Measurements from ENCODE around the gene LAMA3. TPM values are rescaled to one million over a fixed set of nuclear protein-coding genes. Genes with fewer than 3 reads are reported as not detected.

The LAMA3 gene
- total and polyA plus RNA-seq, 2 of the 13 experiments (the other 11 are each of a cell fraction or from before 2014, with no cell fraction given): 0.45 to 2.2 TPM

DNA sequence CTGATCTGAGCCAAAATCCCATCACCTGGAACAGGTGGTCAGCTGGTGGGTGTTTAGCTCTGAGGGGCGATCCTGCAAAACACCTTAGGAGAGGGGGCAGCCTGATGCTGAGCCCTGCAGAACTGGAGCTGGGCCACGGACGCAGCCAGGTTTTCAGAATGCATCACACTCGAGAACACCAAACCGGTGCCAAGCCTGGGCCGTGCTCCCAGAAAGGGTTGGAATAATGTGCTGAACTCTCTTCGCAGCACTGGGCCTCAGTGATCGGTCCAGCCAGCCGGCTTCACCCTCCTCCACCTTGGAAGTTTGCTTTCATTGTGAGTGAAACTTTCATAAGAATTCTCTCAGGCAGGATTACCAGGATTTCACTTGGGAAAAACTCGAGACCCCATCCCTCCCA lies 268.8 kb downstream of the LAMA3 start:
- FAIRE-seq: no peak
- H3K79me2 ChIP-seq (ENCODE audit: insufficient read depth, low read length): no peaks in the 10 kb centered on the region
- no peak overlapping the region for H3K4me3 ChIP-seq (replicated peaks in 1 of 3; ENCODE audit: insufficient read depth in 1 of 3, low read depth in 2 of 3, low read length in 3 of 3)
- H3K4me2 ChIP-seq (ENCODE audit: low read depth, low read length): no peak overlapping the region
- H3K9me3 ChIP-seq (ENCODE audit: low read length): no peaks in the 10 kb centered on the region
- CTCF ChIA-PET (ENCODE audit: low intra/inter-chr PET ratio, low total read pairs): no interaction called here
- no peaks in the 10 kb centered on the region for H3K36me3 ChIP-seq (replicated peaks in 1 of 2; ENCODE audit: control insufficient read depth in 1 of 2, insufficient read depth in 2 of 2, low read length in 2 of 2)
- no peaks in the 10 kb centered on the region for H3K27me3 ChIP-seq (ENCODE audit: control insufficient read depth in 1 of 2, insufficient read depth in 2 of 2, low read length in 2 of 2)
- no peaks in the 10 kb centered on the region for H3K4me1 ChIP-seq (ENCODE audit: insufficient read depth, low read length)
- POLR2A ChIA-PET: no interaction called here
- no peak overlapping the region for H2AFZ ChIP-seq (ENCODE audit: low read length)
- 8% methylated on average over 2 of the region's 10 CpGs for WGBS (ENCODE audit: low lambda C conversion rate)
- in situ Hi-C loops (cut with HindIII; ENCODE audit: extremely low pct_ligation_motif_present, low pct_unique_long_range_greater_than_20kb) (no loop called here), intact Hi-C loops (cut with micrococcal nuclease; ENCODE audit: unreplicated experiment) (no loop called here)
- H4K20me1 ChIP-seq (ENCODE audit: insufficient read depth, low read length): no peaks in the 10 kb centered on the region
- DNase-seq (ENCODE audit: low spot score): no peak
- BruUV-seq (replicated peaks): no TSS peak
- no peak overlapping the region for H3K9ac ChIP-seq (ENCODE audit: insufficient read depth, low read depth, low read length)
- no peak overlapping the region for H3K27ac ChIP-seq (ENCODE audit: extremely low read length, insufficient read depth, low read length)
- ATAC-seq: no peak
- TF ChIP-seq ZNF333 (CRISPR knock-in tag; IDR thresholded peaks at IDR 0.05; ENCODE audit: borderline replicate concordance) (no peak), ZNF207 (IDR thresholded peaks at IDR 0.05; ENCODE audit: borderline replicate concordance) (no peak), NR1H2 (CRISPR knock-in tag; IDR thresholded peaks at IDR 0.05; ENCODE audit: borderline replicate concordance, low read depth) (no peak), ZMYM3 (CRISPR knock-in tag; IDR thresholded peaks at IDR 0.05) (no peak), TCF7L2 (IDR thresholded peaks at IDR 0.05; ENCODE audit: low read depth, low read length) (no peak), EEA1 (CRISPR knock-in tag; IDR thresholded peaks at IDR 0.05; ENCODE audit: borderline replicate concordance) (no peak), FOXK2 (IDR thresholded peaks at IDR 0.05) (no peak), STAT5B (CRISPR knock-in tag; IDR thresholded peaks at IDR 0.05) (no peak), ZBTB38 (CRISPR knock-in tag; IDR thresholded peaks at IDR 0.05) (no peak), BRCA1 (CRISPR knock-in tag; IDR thresholded peaks at IDR 0.05) (no peak), MIER2 (CRISPR knock-in tag; IDR thresholded peaks at IDR 0.05) (no peak)
- TF ChIP-seq, protein P1, sequence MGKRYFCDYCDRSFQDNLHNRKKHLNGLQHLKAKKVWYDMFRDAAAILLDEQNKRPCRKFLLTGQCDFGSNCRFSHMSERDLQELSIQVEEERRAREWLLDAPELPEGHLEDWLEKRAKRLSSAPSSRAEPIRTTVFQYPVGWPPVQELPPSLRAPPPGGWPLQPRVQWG (CRISPR knock-in tag; IDR thresholded peaks at IDR 0.05; ENCODE audit: borderline replicate concordance, low read depth): no peak
- TF ChIP-seq, protein P2, sequence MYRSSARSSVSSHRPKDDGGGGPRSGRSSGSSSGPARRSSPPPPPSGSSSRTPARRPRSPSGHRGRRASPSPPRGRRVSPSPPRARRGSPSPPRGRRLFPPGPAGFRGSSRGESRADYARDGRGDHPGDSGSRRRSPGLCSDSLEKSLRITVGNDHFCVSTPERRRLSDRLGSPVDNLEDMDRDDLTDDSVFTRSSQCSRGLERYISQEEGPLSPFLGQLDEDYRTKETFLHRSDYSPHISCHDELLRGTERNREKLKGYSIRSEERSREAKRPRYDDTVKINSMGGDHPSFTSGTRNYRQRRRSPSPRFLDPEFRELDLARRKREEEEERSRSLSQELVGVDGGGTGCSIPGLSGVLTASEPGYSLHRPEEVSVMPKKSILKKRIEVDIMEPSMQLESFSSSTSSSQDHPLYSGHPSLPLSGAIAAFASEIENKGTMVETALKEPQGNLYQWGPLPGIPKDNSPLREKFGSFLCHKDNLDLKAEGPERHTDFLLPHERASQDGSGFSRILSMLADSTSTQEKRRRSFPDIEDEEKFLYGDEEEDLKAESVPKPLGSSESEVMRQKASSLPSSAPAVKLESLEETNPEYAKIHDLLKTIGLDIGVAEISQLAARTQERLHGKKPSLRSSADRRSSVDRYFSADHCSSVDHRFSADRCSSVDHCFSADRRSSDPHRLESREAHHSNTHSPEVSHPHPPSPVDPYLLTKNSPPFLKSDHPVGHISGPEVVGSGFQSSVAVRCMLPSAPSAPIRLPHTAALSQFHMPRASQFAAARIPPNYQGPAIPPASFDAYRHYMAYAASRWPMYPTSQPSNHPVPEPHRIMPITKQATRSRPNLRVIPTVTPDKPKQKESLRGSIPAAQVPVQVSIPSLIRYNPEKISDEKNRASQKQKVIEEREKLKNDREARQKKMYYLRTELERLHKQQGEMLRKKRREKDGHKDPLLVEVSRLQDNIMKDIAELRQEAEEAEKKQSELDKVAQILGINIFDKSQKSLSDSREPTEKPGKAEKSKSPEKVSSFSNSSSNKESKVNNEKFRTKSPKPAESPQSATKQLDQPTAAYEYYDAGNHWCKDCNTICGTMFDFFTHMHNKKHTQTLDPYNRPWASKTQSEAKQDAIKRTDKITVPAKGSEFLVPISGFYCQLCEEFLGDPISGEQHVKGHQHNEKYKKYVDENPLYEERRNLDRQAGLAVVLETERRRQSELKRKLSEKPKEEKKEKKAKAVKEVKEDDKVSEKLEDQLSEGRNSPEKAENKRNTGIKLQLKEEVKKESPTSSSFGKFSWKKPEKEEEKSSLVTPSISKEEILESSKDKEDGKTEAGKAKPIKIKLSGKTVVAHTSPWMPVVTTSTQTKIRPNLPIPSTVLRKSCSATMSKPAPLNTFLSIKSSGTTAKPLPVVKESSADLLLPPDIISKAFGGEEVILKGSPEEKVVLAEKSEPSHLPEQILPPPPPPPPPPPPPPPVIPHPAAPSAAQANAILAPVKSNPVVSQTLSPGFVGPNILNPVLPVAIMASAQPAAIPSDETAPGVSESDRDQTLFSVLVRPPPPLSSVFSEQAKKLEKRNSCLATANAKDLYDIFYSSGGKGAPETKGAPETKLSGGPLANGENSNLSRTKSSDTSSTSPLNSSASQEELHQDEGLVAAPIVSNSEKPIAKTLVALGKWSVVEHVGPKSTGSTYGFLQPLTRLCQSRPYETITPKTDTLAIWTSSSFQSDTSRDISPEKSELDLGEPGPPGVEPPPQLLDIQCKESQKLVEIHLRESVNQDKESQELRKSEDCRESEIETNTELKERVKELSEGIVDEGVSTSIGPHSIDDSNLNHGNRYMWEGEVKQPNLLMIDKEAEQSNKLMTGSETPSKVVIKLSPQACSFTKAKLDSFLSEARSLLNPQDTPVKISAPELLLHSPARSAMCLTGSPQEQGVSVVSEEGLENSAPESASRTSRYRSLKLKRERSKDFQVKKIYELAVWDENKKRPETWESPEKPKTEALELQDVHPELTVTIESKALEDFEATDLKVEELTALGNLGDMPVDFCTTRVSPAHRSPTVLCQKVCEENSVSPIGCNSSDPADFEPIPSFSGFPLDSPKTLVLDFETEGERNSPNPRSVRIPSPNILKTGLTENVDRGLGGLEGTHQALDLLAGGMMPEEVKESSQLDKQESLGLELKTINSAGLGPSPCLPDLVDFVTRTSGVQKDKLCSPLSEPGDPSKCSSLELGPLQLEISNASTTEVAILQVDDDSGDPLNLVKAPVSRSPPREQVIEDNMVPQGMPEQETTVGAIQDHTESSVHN (CRISPR knock-in tag; IDR thresholded peaks at IDR 0.05): no peak
- TF ChIP-seq, protein P3, sequence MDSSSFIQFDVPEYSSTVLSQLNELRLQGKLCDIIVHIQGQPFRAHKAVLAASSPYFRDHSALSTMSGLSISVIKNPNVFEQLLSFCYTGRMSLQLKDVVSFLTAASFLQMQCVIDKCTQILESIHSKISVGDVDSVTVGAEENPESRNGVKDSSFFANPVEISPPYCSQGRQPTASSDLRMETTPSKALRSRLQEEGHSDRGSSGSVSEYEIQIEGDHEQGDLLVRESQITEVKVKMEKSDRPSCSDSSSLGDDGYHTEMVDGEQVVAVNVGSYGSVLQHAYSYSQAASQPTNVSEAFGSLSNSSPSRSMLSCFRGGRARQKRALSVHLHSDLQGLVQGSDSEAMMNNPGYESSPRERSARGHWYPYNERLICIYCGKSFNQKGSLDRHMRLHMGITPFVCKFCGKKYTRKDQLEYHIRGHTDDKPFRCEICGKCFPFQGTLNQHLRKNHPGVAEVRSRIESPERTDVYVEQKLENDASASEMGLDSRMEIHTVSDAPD (CRISPR knock-in tag; IDR thresholded peaks at IDR 0.05): no peak
- TF ChIP-seq, protein P4, sequence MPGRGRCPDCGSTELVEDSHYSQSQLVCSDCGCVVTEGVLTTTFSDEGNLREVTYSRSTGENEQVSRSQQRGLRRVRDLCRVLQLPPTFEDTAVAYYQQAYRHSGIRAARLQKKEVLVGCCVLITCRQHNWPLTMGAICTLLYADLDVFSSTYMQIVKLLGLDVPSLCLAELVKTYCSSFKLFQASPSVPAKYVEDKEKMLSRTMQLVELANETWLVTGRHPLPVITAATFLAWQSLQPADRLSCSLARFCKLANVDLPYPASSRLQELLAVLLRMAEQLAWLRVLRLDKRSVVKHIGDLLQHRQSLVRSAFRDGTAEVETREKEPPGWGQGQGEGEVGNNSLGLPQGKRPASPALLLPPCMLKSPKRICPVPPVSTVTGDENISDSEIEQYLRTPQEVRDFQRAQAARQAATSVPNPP (CRISPR knock-in tag; IDR thresholded peaks at IDR 0.05): no peak
